Suprapubic skin (tissue), 4 donors: ENCODE data around the gene MAP2K6.

Experiments
- CTCF ChIP-seq, 2 donors: fragments of 200-600 bp in 1 of 2; fragments of 450-650 bp in 1 of 2; sonication (generic) in 1 of 2; IDR thresholded peaks; one replicate each; pipeline ENCODE4 v1.5.1; 2016 to 2019; ENCODE audit warnings: antibody characterized with exemption in 2 of 2, mild to moderate bottlenecking in 1 of 2, moderate library complexity in 1 of 2
- EP300 ChIP-seq: sonication (generic); formaldehyde crosslinking; IDR thresholded peaks from one replicate; pipeline ENCODE4 v1.6.1; 2017; ENCODE audit warnings: antibody characterized with exemption
- POLR2A ChIP-seq, 2 donors: fragments of 450-650 bp; IDR thresholded peaks; one replicate each; pipeline ENCODE4 v1.6.1; 2017; ENCODE audit warnings: antibody characterized with exemption in 2 of 2, mild to moderate bottlenecking in 2 of 2, moderate library complexity in 2 of 2
- POLR2AphosphoS5 ChIP-seq, 3 donors: sonication (generic); formaldehyde crosslinking; IDR thresholded peaks; one replicate each; pipeline ENCODE4 v1.6.1; 2017; ENCODE audit warnings: antibody characterized with exemption in 3 of 3

GRCh38 chr17:69441179-69441578, 26.7 kb downstream of the MAP2K6 start:
- TF ChIP-seq POLR2A (IDR thresholded peaks at IDR 0.05): no peak
- TF ChIP-seq CTCF (IDR thresholded peaks at IDR 0.05): no peak
- no peak for TF ChIP-seq POLR2AphosphoS5 (IDR thresholded peaks at IDR 0.05)
- TF ChIP-seq EP300: no peak
